ENCODE data around the gene DDX46.
"Not testable (repeated sequence)": the region's sequence is repeated elsewhere in the genome, so short reads cannot be mapped to it uniquely, and the experiment has no call there.

The DDX46 gene

GRCh38 chr5:134784946-134785620 is 26.5 kb downstream of the DDX46 start:
- DNase-seq: no peak

GRCh38 chr5:134787692-134788091 is 29.1 kb downstream of the DDX46 start:
- DNase-seq: no peak

- DNase-seq: no peak
These were observed 33.0 kb downstream of the DDX46 start for GRCh38 chr5:134791580-134791979.

GRCh38 chr5:134792286-134792685 is 33.7 kb downstream of the DDX46 start:
- DNase-seq: no peak

- no peak for DNase-seq
These were observed 34.5 kb downstream of the DDX46 start for GRCh38 chr5:134793111-134793510.

GRCh38 chr5:134794082-134794481 is 35.5 kb downstream of the DDX46 start:
- DNase-seq: no peak

- DNase-seq: no peak
These were observed 36.2 kb downstream of the DDX46 start for GRCh38 chr5:134794819-134795218.

GRCh38 chr5:134798468-134798867 is 39.9 kb downstream of the DDX46 start:
- no peak for DNase-seq

- no peak for DNase-seq
These were observed 45.2 kb downstream of the DDX46 start for GRCh38 chr5:134803821-134804220.

GRCh38 chr5:134813407-134813806 is 54.8 kb downstream of the DDX46 start:
- no peak for DNase-seq

GRCh38 chr5:134813827-134814226 is 55.2 kb downstream of the DDX46 start:
- DNase-seq: no peak

- DNase-seq: no peak
These were observed 58.4 kb downstream of the DDX46 start for GRCh38 chr5:134817006-134817405.

GRCh38 chr5:134818776-134819175 is 60.2 kb downstream of the DDX46 start:
- DNase-seq: no peak

- no peak for DNase-seq
These were observed 60.9 kb downstream of the DDX46 start for GRCh38 chr5:134819407-134819963.

- DNase-seq: no peak
These were observed 63.3 kb downstream of the DDX46 start for GRCh38 chr5:134821841-134822240.

- DNase-seq: no peak
These were observed 66.1 kb downstream of the DDX46 start for GRCh38 chr5:134824681-134825080.

GRCh38 chr5:134825212-134825611 is 66.6 kb downstream of the DDX46 start:
- no peak for DNase-seq

- no peak for DNase-seq
These were observed 74.9 kb downstream of the DDX46 start for GRCh38 chr5:134833340-134834032.

- DNase-seq: no peak
These were observed 77.0 kb downstream of the DDX46 start for GRCh38 chr5:134835623-134836022.

GRCh38 chr5:134837530-134838181 is 79.1 kb downstream of the DDX46 start:
- no peak for DNase-seq

GRCh38 chr5:134838361-134838760 is 79.8 kb downstream of the DDX46 start:
- DNase-seq: not testable (repeated sequence)

- no peak for DNase-seq
These were observed 82.2 kb downstream of the DDX46 start for GRCh38 chr5:134840811-134841210.

GRCh38 chr5:134844252-134844651 is 85.7 kb downstream of the DDX46 start:
- DNase-seq: no peak

- DNase-seq: no peak
These were observed 86.8 kb downstream of the DDX46 start for GRCh38 chr5:134845335-134845851.
